GM18526 (cell line): ENCODE results near the gene CLCN1.

Experiments used
- POLR2A ChIP-seq: IDR thresholded peaks from 3 replicates; pipeline ENCODE4 v1.6.1; 2011; ENCODE audit not compliant: insufficient read length; ENCODE audit errors: extremely low read depth

CLCN1 gene

GRCh38 chr7:143392875-143393266 is 77.0 kb downstream of the CLCN1 start:
- TF ChIP-seq POLR2A: no peak

DNA sequence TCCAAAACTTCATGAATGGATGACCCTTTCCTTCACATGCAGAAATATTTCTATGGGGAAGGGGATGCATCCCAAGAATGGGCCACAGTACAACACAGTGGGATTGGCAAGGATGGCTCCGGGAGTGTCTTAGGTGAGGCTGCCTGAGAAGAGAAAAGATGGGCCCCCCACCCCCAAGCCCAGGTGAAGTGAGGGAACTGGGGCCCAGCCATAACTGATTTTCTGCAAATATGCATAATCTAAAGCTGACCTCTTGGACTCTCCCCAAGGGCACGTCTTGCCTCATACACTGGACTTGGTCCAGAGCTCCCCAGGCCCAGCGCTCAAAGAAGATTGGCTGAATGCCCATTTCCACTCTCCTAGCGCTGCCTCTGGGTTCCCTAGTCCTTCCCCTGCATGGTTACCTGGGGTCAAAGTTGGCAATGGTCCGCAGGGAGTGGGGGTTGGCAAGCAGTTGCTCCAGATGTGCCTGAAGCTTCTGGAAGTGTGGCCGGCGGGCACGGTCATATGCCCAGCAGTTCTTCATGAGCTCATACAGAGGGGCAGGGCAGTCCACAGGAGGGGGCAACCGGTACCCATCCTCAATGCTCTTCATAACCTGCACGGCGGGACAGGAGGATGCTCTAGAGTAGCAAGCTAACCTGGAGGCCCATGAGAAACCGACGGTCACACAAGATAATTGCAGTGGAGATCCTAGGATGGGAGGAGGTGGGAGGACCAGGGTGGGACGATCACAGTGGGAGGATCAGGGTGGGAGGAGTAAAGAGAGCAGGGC is 77.5 kb downstream of the CLCN1 start:
- no peak for TF ChIP-seq POLR2A

GRCh38 chr7:143394068-143394467 is 78.2 kb downstream of the CLCN1 start:
- no peak for TF ChIP-seq POLR2A

DNA sequence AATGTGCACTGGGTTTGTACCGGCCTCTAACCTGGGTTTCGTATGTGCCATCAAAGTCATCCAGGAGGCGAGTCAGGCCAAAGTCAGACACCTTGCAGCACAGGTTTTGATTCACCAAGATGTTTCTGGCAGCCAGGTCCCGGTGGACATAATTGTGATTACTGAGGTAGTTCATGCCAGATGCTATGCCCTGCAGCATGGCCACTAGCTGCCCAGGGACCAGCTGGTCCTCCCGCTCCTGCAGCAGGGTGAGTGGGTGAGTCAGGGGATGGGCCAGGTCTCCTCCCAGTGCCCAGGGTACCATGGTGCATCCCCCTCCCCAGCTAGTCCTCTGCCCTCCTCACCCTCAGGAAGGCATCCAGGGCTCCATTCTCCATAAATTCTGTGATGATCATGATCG is 78.9 kb downstream of the CLCN1 start:
- TF ChIP-seq POLR2A: no peak

GRCh38 chr7:143395187-143396149 is 79.6 kb downstream of the CLCN1 start:
- no peak for TF ChIP-seq POLR2A

DNA sequence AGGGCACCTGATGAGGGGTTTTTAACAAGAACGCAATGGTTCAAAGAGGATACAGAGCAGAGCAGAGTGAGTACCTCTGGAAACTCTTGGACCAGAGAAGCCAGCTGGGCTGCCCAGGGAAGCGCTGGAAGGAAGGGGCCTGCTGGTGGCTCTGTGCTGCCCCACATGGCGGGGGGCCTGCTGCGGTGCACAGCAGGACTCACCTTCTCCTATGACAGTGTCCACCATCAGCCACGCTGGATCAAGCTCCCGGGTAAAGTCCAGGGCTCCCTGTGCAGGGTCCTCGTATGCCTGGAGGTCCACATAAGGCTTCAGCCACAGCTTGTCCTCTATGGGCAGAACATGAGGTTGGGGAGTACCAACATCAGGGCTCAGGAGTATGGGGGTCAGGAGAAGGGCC is 80.3 kb downstream of the CLCN1 start:
- TF ChIP-seq POLR2A: no peak

DNA sequence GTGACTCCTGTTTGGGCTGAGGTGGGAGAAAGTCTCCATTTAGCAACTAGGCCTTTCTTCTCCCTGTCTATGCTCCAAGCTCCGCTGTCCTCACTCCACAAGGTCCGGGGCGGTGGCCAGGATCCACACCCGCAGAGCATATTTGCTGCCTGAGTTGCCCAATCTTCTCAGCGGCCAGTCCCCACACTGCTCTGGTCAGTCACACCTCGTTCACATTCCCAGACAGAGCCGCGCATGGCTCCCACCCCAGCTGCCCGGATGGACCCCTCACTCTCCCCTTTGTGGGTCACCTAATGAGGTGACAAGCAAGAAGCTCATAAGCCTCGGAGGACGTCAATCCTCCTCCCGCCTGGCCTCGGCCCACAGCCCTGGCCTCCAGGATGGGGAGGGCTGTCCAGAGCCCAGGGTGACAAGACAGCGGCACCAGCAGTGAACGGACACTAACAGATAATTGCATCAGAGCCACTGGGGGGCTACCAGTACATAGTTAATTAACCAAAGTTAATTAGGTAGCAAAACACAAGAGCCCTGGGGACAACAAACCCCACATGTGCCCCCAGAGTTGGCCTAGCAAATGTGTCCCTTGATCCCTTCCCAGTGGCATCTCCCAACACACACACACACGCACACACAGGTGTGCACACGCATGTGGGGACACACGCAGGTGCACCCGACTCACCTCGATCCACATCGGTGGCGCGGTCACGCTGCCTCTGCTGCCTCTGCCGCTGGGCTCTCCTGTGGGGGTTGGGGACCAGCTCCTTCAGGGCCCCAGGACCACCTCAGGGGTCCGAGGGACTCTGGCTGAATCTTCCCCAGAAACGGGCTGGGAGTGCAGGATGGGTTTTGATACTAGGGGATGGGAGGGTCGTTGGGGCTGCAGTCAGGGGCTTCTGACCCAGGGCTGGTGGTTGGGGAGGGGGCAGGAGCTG is 81.0 kb downstream of the CLCN1 start:
- TF ChIP-seq POLR2A: no peak

- no peak for TF ChIP-seq POLR2A
Observed at GRCh38 chr7:143397710-143398530, 82.0 kb downstream of the CLCN1 start.

DNA sequence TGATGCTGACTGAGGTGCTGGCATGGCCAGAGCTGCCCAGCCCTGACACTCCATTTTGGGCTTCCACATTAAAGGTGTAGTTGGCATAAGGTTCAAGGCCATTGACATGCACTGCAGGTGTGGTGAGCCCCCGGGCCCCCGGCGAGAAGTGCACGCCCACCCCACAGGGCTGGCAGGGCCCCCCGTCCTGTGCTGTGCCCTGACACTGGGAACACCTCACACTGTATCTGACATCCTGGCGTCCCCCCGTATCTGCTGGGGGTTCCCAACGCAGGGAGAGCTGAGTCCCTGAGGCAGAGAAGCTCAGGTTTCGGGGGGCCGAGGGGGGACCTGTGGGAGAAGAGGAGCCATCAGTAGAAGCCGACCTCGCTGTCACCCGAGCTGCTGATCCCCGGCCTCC is 82.7 kb downstream of the CLCN1 start:
- TF ChIP-seq POLR2A: no peak

DNA sequence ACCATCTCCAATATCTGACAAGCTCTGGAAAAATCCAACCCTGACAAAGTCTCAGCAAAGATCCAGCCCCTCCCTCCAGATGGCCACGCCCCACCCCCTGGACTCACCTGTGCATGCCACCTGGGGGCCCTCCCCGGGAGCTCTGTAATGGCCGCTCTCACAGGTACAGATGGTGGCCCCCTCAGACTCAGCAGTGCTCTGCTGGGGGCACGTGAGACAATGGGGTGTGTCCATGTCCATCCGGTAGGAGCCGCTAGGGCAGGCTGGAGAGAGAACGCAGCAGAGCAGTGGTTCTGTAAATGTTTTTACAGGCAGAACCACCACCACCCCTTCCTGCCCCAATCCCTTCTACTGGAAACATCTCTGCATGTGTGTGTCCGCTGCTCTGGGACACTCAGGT is 83.2 kb downstream of the CLCN1 start:
- no peak for TF ChIP-seq POLR2A

DNA sequence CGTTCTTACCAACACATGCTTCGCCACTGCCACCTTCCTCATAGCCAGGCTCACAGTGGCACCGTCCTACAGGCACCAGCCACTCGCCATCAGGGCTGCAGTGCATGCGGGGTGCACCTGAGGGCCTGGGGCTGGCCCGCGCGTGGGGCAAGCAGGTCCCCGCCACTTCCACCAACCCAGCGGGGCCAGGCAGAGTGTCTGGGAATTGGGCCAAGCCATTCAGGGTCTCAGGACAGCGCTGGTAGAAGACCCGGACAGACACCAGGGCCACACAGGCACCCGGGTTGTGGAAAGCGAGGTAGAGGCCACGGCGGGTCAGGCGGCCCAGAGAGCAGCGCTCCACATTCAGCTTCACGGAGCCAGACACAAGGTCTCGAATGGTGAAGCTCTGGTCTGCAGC is 83.7 kb downstream of the CLCN1 start:
- TF ChIP-seq POLR2A: no peak

GRCh38 chr7:143401265-143401664 is 85.4 kb downstream of the CLCN1 start:
- TF ChIP-seq POLR2A: no peak
